HG03175 (cell line): ENCODE data around the gene PDE4C.

ENCODE experiments used
- ATAC-seq: cut with Tn5 transposase; IDR thresholded peaks from one replicate; pipeline ENCODE4 v1.9.1; 2021; ENCODE audit warnings: mild to moderate bottlenecking, moderate library complexity; ENCODE audit not compliant: unreplicated experiment

The PDE4C gene

GRCh38 chr19:18225702-18226468 lies at the start of gene PDE4C:
PDE4C (minus strand) TSS chr19:18226438; CDS start chr19:18226415, 23 bp downstream.
- ATAC-seq, result no peak

GRCh38 chr19:18274781-18275356 lies 48.6 kb upstream of the PDE4C start:
- no peak for ATAC-seq

GRCh38 chr19:18274219-18274780 lies 48.1 kb upstream of the PDE4C start, which contains the start of gene IQCN:
IQCN (minus strand) TSS chr19:18274452; CDS start chr19:18269478, 4,974 bp downstream.
- ATAC-seq, result no peak

GRCh38 chr19:18273561-18274218 lies 47.5 kb upstream of the PDE4C start:
- ATAC-seq, result no peak

- no peak for ATAC-seq
Measured at GRCh38 chr19:18271433-18271841, 45.2 kb upstream of the PDE4C start.

- ATAC-seq, result no peak
Measured at GRCh38 chr19:18270326-18270725, 44.1 kb upstream of the PDE4C start.

- no peak for ATAC-seq
Measured at GRCh38 chr19:18269070-18269723, 43.0 kb upstream of the PDE4C start.

GRCh38 chr19:18266771-18267686 lies 40.8 kb upstream of the PDE4C start:
- ATAC-seq, result no peak

GRCh38 chr19:18265582-18265981 lies 39.3 kb upstream of the PDE4C start:
- ATAC-seq, result no peak

- ATAC-seq, result no peak
Measured at GRCh38 chr19:18264971-18265540, 38.8 kb upstream of the PDE4C start.

GRCh38 chr19:18264137-18264854 lies 38.1 kb upstream of the PDE4C start:
- ATAC-seq, result no peak

- ATAC-seq, result no peak
Measured at GRCh38 chr19:18263324-18264136, 37.3 kb upstream of the PDE4C start.

GRCh38 chr19:18262917-18263316 lies 36.7 kb upstream of the PDE4C start:
- no peak for ATAC-seq

- no peak for ATAC-seq
Measured at GRCh38 chr19:18262144-18262543, 35.9 kb upstream of the PDE4C start.

- ATAC-seq, result no peak
Measured at GRCh38 chr19:18261474-18261873, 35.2 kb upstream of the PDE4C start.

GRCh38 chr19:18259893-18260292 lies 33.7 kb upstream of the PDE4C start:
- ATAC-seq, result no peak

GRCh38 chr19:18257503-18258470 lies 31.5 kb upstream of the PDE4C start:
- no peak for ATAC-seq
